SK-N-MC (cell line): ENCODE results near the gene JMJD1C.

Source experiments
- DNase-seq: peaks from one replicate; pipeline ENCODE4 v3.0.0-alpha.2; 2011; ENCODE audit warnings: low read depth, low spot score
- H3K27ac ChIP-seq: fragments of 200-600 bp; sonication (generic); 2 replicates; pipeline ENCODE4 v1.5.1; 2016; ENCODE audit warnings: mixed run types
- H3K36me3 ChIP-seq: fragments of 200-600 bp; sonication (generic); 2 replicates; pipeline ENCODE4 v1.6.1; 2017; ENCODE audit warnings: antibody characterized with exemption, low read length, mixed read lengths; ENCODE audit not compliant: insufficient read depth
- H3K4me3 ChIP-seq: fragments of 200-600 bp; sonication (generic); 2 replicates; pipeline ENCODE4 v1.5.1; 2016
- H3K9ac ChIP-seq: fragments of 200-600 bp; sonication (generic); 2 replicates; pipeline ENCODE4 v1.8.0; 2017; ENCODE audit warnings: mixed run types, mixed read lengths; ENCODE audit not compliant: insufficient read length
- H3K9me3 ChIP-seq: fragments of 200-600 bp; sonication (generic); 2 replicates; pipeline ENCODE4 v1.6.1; 2017; ENCODE audit warnings: low read depth, mild to moderate bottlenecking, antibody characterized with exemption, low read length, moderate library complexity, mixed read lengths
- EZH2 ChIP-seq: fragments of 200-600 bp; sonication (generic); IDR thresholded peaks from one replicate; pipeline ENCODE4 v1.6.1; 2017; ENCODE audit warnings: antibody characterized with exemption
- FOXP2 ChIP-seq: optimal IDR thresholded peaks from 2 replicates; pipeline ENCODE3; 2011; ENCODE audit warnings: mild to moderate bottlenecking, moderate library complexity; ENCODE audit not compliant: insufficient read depth; ENCODE audit errors: extremely low read length, control extremely low read depth
- POLR2AphosphoS5 ChIP-seq: IDR thresholded peaks from 2 replicates; pipeline ENCODE4 v1.6.1; 2012; ENCODE audit warnings: mild to moderate bottlenecking, low read depth, low read length, borderline replicate concordance

JMJD1C gene

GRCh38 chr10:63373176-63373575, 92.6 kb downstream of the JMJD1C start:
- no peaks in the 10 kb centered on the region for H3K36me3 ChIP-seq
- no peak overlapping the region for H3K27ac ChIP-seq
- no peak for TF ChIP-seq EZH2
- TF ChIP-seq FOXP2, result no peak
- no peak for TF ChIP-seq POLR2AphosphoS5
- no peak for DNase-seq
- no peak overlapping the region for H3K4me3 ChIP-seq
- H3K9me3 ChIP-seq, result no peaks in the 10 kb centered on the region
- H3K9ac ChIP-seq, result no peak overlapping the region

GRCh38 chr10:63369711-63370110, 96.1 kb downstream of the JMJD1C start:
- no peak overlapping the region for H3K4me3 ChIP-seq
- no peak overlapping the region for H3K27ac ChIP-seq
- TF ChIP-seq FOXP2 (no peak), EZH2 (no peak), POLR2AphosphoS5 (no peak)
- no peak for DNase-seq
- no peaks in the 10 kb centered on the region for H3K36me3 ChIP-seq
- H3K9me3 ChIP-seq, result no peaks in the 10 kb centered on the region
- H3K9ac ChIP-seq, result no peak overlapping the region

GRCh38 chr10:63368365-63368764, 97.4 kb downstream of the JMJD1C start:
- no peak for DNase-seq
- no peaks in the 10 kb centered on the region for H3K36me3 ChIP-seq
- TF ChIP-seq EZH2 (no peak), FOXP2 (no peak), POLR2AphosphoS5 (no peak)
- no peak overlapping the region for H3K9ac ChIP-seq
- no peak overlapping the region for H3K4me3 ChIP-seq
- no peaks in the 10 kb centered on the region for H3K9me3 ChIP-seq
- no peak overlapping the region for H3K27ac ChIP-seq

GRCh38 chr10:63366933-63367332, 98.8 kb downstream of the JMJD1C start:
- Histone ChIP-seq H3K27ac (no peak overlapping the region), H3K4me3 (no peak overlapping the region)

DNA sequence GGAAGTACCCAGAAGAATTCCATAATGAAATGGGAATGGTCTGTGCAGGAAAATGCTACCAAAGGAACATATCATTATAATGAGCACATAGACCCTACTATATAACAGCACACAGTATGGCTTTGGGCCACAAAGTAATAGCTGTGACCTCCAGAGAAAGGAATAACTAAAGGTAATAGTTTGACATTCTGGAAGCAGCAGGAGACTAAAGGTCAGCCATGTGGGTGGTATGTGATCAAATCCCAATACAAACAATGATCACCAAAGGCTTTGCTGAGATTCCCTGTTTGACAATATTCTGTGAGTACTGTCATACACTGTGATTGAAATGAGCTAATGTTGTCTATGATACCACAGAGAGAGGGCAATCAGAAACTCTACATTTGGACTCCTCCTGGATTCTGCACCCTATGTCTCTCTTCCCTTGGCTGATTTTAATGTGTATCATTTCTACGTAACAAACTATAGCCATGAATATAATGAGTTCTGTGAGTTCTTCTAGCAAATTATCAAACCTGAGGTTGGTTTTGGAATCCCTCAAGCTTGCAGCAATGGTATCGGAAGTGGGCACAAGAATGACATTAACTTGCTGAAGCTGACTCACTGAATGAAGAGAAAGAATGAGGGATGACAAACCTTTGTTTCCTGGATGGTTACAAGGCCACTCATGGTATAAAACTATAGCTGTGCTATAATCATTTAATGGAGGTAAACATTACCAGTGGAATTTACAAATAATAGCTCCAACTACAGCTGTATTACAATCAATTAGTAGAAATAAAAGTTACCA, 99.6 kb downstream of the JMJD1C start:
- Histone ChIP-seq H3K36me3 (no peaks in the 10 kb centered on the region), H3K27ac (no peak overlapping the region), H3K4me3 (no peak overlapping the region), H3K9ac (no peak overlapping the region), H3K9me3 (no peaks in the 10 kb centered on the region)
- DNase-seq, result no peak
- TF ChIP-seq FOXP2 (no peak), POLR2AphosphoS5 (no peak), EZH2 (no peak)

More at GRCh38 chr10:63366933-63367332, 98.8 kb downstream of the JMJD1C start:
- Histone ChIP-seq H3K9me3 (no peaks in the 10 kb centered on the region), H3K9ac (no peak overlapping the region), H3K36me3 (no peaks in the 10 kb centered on the region)
- no peak for DNase-seq
- TF ChIP-seq FOXP2, result no peak
- no peak for TF ChIP-seq EZH2
- TF ChIP-seq POLR2AphosphoS5, result no peak

GRCh38 chr10:63364918-63365317, 100.9 kb downstream of the JMJD1C start:
- Histone ChIP-seq H3K9ac (no peak overlapping the region), H3K9me3 (no peaks in the 10 kb centered on the region), H3K4me3 (no peak overlapping the region), H3K36me3 (no peaks in the 10 kb centered on the region), H3K27ac (no peak overlapping the region)
- DNase-seq, result no peak
- TF ChIP-seq EZH2 (no peak), POLR2AphosphoS5 (no peak), FOXP2 (no peak)

GRCh38 chr10:63363951-63364350, 101.8 kb downstream of the JMJD1C start:
- no peak overlapping the region for H3K9ac ChIP-seq
- TF ChIP-seq EZH2 (no peak), POLR2AphosphoS5 (no peak), FOXP2 (no peak)
- no peak for DNase-seq
- no peak overlapping the region for H3K27ac ChIP-seq
- H3K36me3 ChIP-seq, result no peaks in the 10 kb centered on the region
- H3K4me3 ChIP-seq, result no peak overlapping the region
- no peaks in the 10 kb centered on the region for H3K9me3 ChIP-seq

DNA sequence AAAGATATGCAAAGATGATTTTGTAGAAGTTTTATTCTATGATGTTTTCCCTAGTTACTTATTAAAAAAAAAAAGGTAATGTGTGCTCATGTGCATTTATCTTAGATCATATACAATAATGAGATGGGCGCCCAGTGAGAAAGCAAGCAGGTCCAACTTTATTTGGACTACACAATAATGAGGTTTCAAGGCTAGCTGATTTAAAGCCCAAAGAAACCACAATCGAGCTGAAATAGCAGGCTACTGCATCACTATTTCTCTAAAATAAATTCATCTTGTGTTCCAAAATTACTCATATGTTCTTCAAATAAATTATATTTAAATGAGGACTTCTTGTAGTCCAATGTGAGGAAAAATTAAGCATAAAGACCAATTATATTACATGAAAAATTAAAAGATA, 110.1 kb downstream of the JMJD1C start:
- no peak overlapping the region for H3K9ac ChIP-seq
- H3K9me3 ChIP-seq, result no peaks in the 10 kb centered on the region
- no peaks in the 10 kb centered on the region for H3K36me3 ChIP-seq
- H3K4me3 ChIP-seq, result no peak overlapping the region
- H3K27ac ChIP-seq, result no peak overlapping the region
- TF ChIP-seq FOXP2 (no peak), EZH2 (no peak), POLR2AphosphoS5 (no peak)
- DNase-seq, result no peak
